GF-D8 (cell line): ENCODE results near the gene NPIPA2.
"Not testable (repeated sequence)": the region's sequence is repeated elsewhere in the genome, so short reads cannot be mapped to it uniquely, and the experiment has no call there.

Experiments used
- DNase-seq: peaks from one replicate; lab custom pipeline; 2025; lab: John Stamatoyannopoulos, UW

The NPIPA2 gene

DNA sequence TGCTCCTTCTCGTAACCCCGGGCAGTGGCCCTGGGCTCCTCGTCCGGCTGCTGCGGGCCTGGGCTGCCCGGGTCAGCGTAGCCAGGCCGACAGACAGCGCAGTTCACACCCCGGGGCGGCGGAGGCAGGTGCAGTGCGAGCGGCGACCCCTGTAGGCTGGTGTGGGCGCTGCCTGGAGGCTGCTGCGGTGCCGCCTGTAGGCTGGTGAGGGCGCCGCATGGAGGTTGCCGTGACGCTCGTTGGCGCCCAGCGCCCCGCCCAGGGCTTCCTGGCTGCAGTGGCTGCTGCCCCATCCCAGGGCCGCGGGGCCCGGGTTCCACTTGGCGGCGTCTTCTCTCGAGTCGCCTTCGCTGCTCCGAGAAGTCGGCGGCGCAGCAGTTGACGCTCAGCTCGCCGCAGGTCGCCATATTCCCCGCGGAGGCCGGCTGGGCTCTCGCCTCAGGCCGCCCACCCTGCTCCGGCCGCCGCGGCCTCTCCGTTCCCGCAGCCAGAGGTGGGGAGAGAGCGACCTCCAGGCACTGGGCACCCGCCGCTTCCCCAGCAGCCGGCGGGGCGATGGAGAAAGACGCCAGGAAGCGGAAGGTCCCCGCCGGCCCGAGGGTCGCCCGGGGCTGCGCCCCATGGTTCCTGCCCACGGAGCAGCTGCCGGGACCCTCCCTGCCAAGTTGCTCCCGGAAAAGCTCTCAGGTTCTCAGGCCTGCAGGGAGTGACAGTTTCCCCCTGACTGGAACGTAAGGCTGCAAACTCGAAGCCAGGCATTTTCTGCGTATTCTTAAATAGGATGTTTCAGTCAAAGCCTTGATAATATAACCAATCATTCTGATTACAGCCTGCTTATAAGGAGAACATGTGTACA is at the start of gene NPIPA2:
Gene NPIPA2 (plus strand): TSS at position 261 of the 856 bp plus-strand sequence. CDS start 5,533 bp downstream, outside the sequence.
- DNase-seq, result not testable (repeated sequence)

DNA sequence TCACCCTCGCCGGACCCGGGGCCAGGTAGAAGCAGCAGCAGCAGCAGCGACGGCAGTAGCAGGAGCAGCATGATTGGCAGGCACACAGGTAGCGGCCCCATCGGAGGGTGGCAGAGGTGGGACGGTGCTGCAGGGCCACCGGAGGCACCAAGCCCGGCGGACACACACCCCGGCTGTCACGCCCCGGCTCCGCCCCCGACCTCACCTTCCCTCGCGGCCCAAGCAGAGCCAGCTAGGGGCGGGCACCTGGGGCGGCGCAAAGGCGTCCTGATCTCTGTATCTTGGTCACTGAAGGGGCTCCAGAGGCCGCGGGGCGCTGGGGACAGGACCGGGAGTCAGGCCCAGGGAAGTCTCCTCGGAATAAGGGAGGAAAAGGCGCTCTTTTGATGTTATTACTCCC is 48.2 kb upstream of the NPIPA2 start, which contains the start of gene PLA2G10:
Gene PLA2G10 (minus strand): TSS at position 180 of the 400 bp plus-strand sequence. CDS start 79 bp downstream, at position 101.
- not testable (repeated sequence) for DNase-seq

DNA sequence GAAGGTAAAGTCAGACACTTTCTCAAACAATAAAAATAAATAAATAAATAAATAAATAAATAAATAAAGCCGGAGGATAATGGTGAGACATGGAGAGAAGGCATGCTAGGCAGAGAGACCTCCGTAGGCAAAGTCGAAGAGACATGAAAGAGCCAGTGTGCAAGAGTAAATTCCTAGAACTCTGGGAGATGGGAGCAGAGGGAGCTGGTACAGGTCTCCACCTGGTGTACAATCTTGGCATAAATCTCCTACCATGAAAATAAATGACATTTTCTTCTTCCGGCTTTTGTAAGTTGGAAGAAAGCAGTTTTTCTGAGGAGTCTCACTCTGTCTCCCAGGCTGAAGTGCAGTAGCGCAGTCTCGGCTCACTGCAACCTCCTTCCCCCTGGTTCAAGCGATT is 40.5 kb upstream of the NPIPA2 start:
- DNase-seq, result not testable (repeated sequence)

DNA sequence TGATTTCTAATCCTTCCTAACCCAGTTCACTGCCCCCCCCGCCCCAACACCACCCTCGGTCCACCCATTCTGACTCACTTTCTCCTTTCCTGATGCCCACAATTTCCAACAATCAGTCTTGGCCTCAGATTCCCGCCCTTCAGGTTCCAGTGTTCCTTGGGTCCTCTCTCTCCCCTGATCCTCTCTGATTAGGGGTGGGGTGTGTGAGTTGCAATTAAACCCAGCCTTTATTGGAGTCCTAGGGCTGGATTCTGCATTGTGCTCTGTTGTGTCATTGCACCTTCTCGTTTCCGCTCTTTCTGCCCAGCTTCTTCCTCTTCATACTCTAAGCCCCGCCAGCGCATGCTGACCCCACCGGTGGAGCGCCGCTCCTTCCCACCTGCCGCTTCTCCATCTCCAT is 39.7 kb upstream of the NPIPA2 start:
- DNase-seq, result not testable (repeated sequence)

DNA sequence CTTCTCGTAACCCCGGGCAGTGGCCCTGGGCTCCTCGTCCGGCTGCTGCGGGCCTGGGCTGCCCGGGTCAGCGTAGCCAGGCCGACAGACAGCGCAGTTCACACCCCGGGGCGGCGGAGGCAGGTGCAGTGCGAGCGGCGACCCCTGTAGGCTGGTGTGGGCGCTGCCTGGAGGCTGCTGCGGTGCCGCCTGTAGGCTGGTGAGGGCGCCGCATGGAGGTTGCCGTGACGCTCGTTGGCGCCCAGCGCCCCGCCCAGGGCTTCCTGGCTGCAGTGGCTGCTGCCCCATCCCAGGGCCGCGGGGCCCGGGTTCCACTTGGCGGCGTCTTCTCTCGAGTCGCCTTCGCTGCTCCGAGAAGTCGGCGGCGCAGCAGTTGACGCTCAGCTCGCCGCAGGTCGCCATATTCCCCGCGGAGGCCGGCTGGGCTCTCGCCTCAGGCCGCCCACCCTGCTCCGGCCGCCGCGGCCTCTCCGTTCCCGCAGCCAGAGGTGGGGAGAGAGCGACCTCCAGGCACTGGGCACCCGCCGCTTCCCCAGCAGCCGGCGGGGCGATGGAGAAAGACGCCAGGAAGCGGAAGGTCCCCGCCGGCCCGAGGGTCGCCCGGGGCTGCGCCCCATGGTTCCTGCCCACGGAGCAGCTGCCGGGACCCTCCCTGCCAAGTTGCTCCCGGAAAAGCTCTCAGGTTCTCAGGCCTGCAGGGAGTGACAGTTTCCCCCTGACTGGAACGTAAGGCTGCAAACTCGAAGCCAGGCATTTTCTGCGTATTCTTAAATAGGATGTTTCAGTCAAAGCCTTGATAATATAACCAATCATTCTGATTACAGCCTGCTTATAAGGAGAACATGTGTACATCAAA is 38.9 kb upstream of the NPIPA2 start, which contains the start of gene NPIPA3:
Gene NPIPA3 (plus strand): TSS at position 256 of the 856 bp plus-strand sequence. CDS start 5,533 bp downstream, outside the sequence.
- DNase-seq, result not testable (repeated sequence)

DNA sequence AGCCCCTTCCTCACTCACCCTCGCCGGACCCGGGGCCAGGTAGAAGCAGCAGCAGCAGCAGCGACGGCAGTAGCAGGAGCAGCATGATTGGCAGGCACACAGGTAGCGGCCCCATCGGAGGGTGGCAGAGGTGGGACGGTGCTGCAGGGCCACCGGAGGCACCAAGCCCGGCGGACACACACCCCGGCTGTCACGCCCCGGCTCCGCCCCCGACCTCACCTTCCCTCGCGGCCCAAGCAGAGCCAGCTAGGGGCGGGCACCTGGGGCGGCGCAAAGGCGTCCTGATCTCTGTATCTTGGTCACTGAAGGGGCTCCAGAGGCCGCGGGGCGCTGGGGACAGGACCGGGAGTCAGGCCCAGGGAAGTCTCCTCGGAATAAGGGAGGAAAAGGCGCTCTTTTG is 9.1 kb upstream of the NPIPA2 start:
- DNase-seq, result not testable (repeated sequence)

DNA sequence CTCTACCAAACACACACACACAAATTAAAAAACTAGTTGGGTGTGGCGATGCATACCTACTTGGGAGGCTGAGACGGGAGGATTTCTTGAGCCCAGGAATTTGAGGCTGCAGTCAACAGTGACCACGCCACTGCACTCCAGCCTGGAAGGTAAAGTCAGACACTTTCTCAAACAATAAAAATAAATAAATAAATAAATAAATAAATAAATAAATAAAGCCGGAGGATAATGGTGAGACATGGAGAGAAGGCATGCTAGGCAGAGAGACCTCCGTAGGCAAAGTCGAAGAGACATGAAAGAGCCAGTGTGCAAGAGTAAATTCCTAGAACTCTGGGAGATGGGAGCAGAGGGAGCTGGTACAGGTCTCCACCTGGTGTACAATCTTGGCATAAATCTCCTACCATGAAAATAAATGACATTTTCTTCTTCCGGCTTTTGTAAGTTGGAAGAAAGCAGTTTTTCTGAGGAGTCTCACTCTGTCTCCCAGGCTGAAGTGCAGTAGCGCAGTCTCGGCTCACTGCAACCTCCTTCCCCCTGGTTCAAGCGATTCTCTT is 1.4 kb upstream of the NPIPA2 start:
- not testable (repeated sequence) for DNase-seq

DNA sequence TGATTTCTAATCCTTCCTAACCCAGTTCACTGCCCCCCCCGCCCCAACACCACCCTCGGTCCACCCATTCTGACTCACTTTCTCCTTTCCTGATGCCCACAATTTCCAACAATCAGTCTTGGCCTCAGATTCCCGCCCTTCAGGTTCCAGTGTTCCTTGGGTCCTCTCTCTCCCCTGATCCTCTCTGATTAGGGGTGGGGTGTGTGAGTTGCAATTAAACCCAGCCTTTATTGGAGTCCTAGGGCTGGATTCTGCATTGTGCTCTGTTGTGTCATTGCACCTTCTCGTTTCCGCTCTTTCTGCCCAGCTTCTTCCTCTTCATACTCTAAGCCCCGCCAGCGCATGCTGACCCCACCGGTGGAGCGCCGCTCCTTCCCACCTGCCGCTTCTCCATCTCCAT is 539 bp upstream of the NPIPA2 start:
- not testable (repeated sequence) for DNase-seq

DNA sequence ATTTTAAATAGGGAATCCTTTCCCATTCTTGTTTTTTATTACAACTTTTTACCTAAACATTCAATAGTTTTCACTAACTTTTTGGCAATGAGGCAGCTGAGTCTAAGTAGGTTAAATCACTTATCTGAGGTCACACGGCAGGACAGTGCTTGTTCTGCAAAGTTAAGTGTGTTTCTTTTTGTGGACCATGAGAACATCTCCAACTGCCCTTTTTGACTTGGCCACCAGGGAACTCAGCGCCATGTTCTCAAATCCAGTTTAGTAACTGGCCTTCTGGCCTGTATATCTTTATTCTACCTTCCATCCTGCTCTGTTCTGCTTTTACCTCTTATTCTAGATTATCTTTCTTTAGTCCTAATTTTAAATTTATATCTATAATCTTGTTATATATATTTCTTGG is 31.3 kb downstream of the NPIPA2 start:
- not testable (repeated sequence) for DNase-seq

DNA sequence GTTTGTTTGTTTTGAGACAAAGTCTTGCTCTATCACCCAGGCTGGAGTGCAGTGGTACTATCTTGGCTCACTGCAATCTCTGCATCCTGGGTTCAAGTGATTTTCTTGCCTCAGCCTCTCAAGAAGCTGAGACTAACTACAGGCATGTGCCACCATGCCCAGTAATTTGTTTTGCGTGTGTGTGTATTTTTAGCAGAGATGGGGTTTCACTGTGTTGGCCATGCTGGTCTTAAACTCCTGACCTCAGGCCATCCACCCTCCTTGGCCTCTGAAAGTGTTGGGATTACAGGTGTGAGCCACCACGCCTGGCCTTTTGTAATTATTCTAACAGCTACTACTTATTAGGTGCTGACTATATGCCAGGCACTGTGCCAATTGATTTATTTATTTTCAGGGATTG is 33.3 kb downstream of the NPIPA2 start:
- not testable (repeated sequence) for DNase-seq

DNA sequence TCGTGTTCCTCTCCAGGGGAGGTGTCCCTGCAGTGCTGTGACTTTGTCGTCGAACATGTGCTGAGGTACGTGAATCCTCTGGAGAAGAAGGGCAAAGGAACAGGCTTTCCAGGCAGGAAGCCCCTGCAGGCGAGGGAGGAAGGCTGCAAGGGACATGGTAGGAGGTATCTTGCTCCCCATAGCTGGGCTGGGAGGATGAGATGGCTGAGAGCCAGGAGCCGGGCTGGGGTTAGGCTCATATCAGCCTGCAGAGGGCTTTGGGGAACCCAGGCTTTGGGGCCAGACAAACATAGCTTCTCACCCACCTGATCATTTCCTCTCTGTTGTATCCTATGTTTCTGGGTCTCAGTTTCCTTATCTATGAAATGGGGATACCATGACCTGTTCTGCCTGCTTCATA is 34.4 kb downstream of the NPIPA2 start:
- DNase-seq, result not testable (repeated sequence)

DNA sequence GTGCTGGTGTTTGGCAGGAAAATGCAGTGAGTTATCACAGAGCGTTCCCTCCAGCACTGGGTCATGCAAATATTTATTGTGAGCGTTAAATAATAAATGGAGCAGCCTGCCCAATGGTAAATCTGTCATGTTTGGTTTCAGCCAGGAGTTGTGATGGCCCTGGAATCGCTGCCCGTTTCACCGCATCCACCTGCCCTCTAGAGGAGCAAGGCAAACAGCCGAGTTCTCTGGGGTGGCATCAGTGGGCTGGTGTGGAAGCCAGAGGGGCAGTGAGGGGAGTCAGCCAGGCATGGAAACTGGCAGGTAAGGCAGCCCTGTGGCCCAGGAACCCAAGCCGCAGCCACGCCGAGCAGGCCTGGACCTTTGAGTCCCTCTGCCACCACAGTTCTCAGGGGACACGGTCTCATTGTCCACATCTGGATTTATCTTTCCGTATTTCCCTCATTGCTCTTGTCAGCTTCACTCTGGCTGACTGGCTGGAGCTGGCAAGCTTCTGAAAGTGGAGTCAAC is 37.1 kb downstream of the NPIPA2 start:
- DNase-seq, result not testable (repeated sequence)

DNA sequence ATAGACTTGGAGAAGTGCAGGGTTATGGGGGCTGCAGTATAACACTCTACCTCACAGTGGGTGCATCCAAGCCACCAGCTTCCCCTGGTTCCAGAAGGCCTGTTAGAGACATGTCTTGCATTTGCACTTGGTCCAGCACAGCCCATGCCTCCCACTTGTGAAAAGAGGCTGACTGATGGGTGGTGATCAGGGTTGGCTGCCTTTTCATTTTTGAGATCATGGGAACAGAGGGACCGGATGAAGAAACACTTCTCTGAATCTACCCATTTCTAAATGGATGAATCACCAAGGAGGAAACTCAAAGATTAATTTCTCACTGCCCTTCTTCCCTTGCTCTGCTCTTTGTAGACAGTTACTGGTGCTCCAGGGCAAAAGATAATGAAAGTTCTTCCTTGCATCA is 43.8 kb downstream of the NPIPA2 start:
- DNase-seq, result not testable (repeated sequence)

DNA sequence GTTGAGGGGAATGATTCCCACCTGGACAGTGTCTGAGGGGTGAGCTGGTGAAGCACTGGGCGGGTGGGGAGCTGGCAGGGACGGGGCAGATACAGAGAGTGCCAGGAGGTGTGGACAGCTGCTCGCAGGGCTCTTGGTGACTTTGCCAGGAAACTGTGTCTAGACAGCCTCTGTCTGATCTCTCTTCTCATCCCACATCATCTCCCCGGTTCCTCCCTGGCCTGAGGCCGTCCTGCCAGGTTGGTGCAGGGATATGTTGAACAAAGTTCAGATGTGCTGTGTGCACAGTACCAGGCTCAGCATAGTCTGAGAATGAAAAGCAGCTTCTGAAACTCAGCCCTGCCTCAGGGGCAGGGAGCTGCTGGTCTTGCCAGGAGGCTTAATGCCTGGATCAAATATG is 47.2 kb downstream of the NPIPA2 start:
- DNase-seq, result not testable (repeated sequence)

DNA sequence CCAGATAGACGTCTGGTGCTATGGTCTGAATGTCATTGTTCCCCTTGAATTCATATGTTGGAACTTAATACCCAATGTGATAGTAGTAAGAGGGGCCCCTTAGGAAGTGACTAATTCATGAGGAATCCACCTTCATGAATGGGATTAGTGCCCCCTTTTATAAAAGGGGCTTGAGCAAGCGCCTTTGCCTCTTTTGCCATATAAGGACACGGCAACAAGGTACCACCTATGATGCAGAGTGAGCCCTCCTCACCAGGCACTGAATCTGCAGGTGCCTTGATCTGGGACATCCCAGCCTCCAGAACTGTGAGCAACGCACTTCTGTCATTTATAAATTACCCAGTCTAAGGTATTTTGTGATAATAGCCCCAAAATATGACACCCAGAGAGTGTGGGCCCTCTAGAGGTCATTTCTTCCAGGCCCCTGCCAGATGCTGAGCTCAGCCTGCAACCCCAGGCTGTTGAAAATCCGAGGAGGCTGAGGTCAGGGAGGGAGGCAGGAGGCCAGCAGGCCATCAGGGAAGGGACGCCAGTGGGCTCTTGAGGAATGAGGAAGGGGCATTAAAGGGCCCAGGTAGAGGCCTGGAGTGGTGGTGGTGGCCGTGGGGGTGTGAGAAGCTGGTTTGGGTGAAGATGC is 48.1 kb downstream of the NPIPA2 start:
- DNase-seq, result not testable (repeated sequence)

DNA sequence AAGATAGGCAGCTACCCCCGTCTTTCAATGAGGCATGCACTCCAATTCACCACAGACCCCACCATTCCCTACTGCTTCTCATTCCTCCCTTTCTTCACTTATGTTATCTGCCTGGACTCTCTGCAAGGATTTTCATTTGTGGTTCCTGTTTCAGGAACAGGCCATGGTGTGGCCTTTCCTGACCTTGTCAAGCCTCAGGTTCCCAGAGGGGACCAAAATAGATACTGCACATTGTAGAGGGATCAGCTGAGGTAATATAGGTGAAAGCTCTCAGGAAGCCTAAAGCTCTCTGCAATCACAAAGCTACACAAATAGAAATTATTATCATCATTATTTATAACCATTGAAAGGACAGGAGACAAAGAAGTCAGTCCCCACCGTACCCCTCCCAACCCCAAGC is 50.6 kb downstream of the NPIPA2 start:
- not testable (repeated sequence) for DNase-seq

DNA sequence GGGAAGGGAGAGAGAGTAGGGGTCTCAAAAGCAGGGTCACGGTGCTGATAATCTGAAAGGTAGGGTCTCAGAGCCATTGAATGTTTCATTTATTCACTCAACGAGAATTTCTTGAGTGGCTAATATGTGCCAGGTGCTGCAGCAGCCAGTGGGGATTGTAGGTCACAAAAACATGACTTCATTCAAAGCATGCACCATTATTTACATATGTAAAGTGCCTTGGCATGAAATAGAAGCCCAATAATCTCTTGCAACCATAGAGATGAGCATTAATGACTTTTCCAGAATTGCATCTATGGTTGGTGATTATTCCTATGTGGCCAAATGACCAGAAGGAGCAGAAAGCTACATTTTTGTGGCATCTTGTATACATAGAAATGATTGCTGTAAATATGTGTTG is 55.2 kb downstream of the NPIPA2 start:
- not testable (repeated sequence) for DNase-seq

DNA sequence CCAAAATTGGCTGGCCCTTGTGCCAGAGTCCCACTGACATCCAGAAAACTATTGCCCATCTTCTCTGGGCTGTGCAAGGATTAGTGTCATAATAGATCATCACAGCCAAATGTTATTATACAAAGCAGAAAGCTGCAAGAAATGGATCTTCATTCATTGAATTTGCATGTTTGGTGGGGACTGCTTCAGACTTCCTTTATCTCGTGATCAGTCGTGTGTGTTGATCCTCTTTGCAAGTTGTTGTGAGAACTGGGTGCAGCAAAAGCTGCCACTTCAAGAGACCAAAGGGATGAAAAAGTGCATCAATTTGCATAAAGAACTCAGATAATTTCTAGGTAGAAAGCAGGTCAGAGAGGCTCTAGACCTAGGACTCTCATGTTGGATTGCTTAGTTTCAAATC is 61.2 kb downstream of the NPIPA2 start:
- not testable (repeated sequence) for DNase-seq

DNA sequence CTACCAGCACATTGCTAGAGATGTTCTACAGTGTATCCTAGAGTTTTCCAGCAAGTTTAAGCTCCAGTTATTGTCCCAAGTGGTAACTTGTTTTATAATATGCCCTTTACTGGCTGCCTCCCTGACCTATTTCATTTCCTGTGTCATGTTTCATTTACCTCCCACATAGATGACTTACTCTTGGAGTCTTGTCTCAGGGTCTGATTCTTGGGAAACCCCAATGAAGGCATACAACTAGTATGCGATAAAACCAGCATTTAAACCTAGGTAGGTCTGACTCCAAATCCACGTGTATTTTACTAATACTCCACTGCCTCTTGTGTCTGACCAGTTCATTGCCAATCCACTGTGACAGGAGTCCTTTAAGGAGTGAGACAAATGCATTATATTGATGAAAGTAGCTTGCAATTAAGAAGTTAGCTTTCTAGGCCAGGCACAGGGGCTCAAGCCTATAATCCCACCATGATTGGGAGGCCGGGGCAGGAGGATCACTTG is 64.9 kb downstream of the NPIPA2 start:
- DNase-seq, result not testable (repeated sequence)

DNA sequence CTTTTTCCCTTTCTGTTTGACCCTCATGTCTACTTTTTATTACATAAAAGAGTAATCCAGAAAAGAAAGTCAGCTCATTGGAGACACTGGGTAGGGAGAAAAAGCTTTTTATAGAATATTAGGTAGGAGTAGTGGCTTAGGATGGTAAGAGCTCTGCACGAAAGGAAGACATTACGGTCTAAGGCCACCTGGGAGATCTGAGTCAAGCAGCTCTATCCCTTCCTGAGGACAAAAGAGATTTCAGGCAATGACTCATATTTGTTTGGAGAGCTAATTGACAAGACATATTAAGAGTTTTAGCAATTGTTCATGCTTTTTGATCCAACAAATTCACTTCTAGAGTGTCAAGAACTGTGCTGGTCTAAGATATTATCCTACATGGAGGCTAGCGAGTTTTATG is 71.6 kb downstream of the NPIPA2 start:
- DNase-seq, result not testable (repeated sequence)
